A549 (cell line): ENCODE results near the gene VAMP4. TPM values are rescaled to one million over a fixed set of nuclear protein-coding genes. Genes with fewer than 3 reads are reported as not detected.

Source experiments
- ATAC-seq, 2 experiments: fragments of 200-7000 bp in 1 of 2; fragments of >200 bp in 1 of 2; cut with Nextera tagmentation in 1 of 2; cut with Tn5 transposase in 1 of 2; 3 replicates each; pipeline versions ENCODE4 v1.8.0 to v1.9.1; 2018 to 2020; ENCODE audit warnings: mild to moderate bottlenecking in 1 of 2, moderate library complexity in 1 of 2
- CTCF ChIA-PET: fragments of 300-600 bp; sonication (Branson Sonifier 250); formaldehyde crosslinking; extraction: SDS; loops from one replicate; lab custom pipeline; 2021; ENCODE audit warnings: antibody characterized with exemption, inconsistent platforms; lab: Yijun Ruan, JAX
- POLR2A ChIA-PET: fragments of 350-600 bp; formaldehyde crosslinking; extraction: SDS; loops from one replicate; lab custom pipeline; 2021; ENCODE audit warnings: antibody characterized with exemption, inconsistent platforms; lab: Yijun Ruan, JAX
- DNase-seq, 2 experiments: peaks; one replicate each; pipeline versions ENCODE4 v3.0.0 to v3.0.0-alpha.2; 2011 to 2016; ENCODE audit warnings: low read depth in 1 of 2, low spot score in 1 of 2
- FAIRE-seq: peaks from 2 replicates; lab custom pipeline; 2011; peaks lifted over from hg19 to GRCh38; lab: Jason Lieb, UNC
- H3K27ac ChIP-seq, 2 experiments: fragments of >200 bp; sonication (Bioruptor Twin); formaldehyde crosslinking; 3 replicates each; pipeline ENCODE4 v1.5.1; 2016 to 2017
- H3K4me1 ChIP-seq: fragments of >200 bp; sonication (Bioruptor Twin); formaldehyde crosslinking; 3 replicates; pipeline ENCODE4 v1.6.1; 2016
- H3K4me2 ChIP-seq: fragments of >200 bp; sonication (Bioruptor Twin); formaldehyde crosslinking; 3 replicates; pipeline ENCODE4 v1.6.1; 2016
- H3K4me3 ChIP-seq: fragments of >200 bp; sonication (Bioruptor Twin); formaldehyde crosslinking; 3 replicates; pipeline ENCODE4 v1.5.1; 2016
- H3K9me3 ChIP-seq: fragments of >200 bp; sonication (Bioruptor Twin); formaldehyde crosslinking; 3 replicates; pipeline ENCODE4 v1.6.1; 2016
- CBX2 ChIP-seq: fragments of 200-600 bp; sonication (generic); IDR thresholded peaks from 2 replicates; pipeline ENCODE4 v1.6.1; 2016; ENCODE audit warnings: low read depth, mild to moderate bottlenecking, borderline replicate concordance
- CEBPB ChIP-seq, 2 experiments: fragments of >200 bp in 1 of 2; sonication (Bioruptor Twin) in 1 of 2; formaldehyde crosslinking in 1 of 2; IDR thresholded peaks; 2 replicates each; pipeline ENCODE4 v1.6.1; 2012 to 2016
- E2F6 ChIP-seq: IDR thresholded peaks from 2 replicates; pipeline ENCODE4 v1.6.1; 2012; ENCODE audit warnings: low read depth, borderline replicate concordance
- EHF ChIP-seq: fragments of 250-450 bp; sonication (Bioruptor Pico); IDR thresholded peaks from 2 replicates; pipeline ENCODE4 v1.5.0; 2020; ENCODE audit warnings: mild to moderate bottlenecking
- HOXB5 ChIP-seq: fragments of 250-450 bp; sonication (Bioruptor Pico); IDR thresholded peaks from 2 replicates; pipeline ENCODE4 v1.5.0; 2020; ENCODE audit warnings: mild to moderate bottlenecking, moderate library complexity
- JUNB ChIP-seq: fragments of >200 bp; sonication (Bioruptor Twin); formaldehyde crosslinking; IDR thresholded peaks from 2 replicates; pipeline ENCODE4 v1.6.1; 2016
- KDM1A ChIP-seq: fragments of 200-600 bp; sonication (generic); IDR thresholded peaks from 2 replicates; pipeline ENCODE4 v1.6.1; 2016; ENCODE audit warnings: low read depth, mild to moderate bottlenecking
- KDM5A ChIP-seq: fragments of 200-600 bp; sonication (generic); IDR thresholded peaks from 2 replicates; pipeline ENCODE4 v1.6.1; 2016; ENCODE audit warnings: antibody characterized with exemption, mild to moderate bottlenecking
- MAFK ChIP-seq: fragments of 450-650 bp; IDR thresholded peaks from 2 replicates; pipeline ENCODE4 v1.6.1; 2014; ENCODE audit not compliant: partially characterized antibody
- MAX ChIP-seq: IDR thresholded peaks from 2 replicates; pipeline ENCODE4 v1.6.1; 2012
- MAZ ChIP-seq: fragments of 150-350 bp; IDR thresholded peaks from 2 replicates; pipeline ENCODE4 v1.6.1; 2014; ENCODE audit warnings: antibody characterized with exemption, low read depth, low read length, borderline replicate concordance
- NFE2L2 ChIP-seq: fragments of 150-350 bp; conservative IDR thresholded peaks from 2 replicates; pipeline ENCODE4 v1.6.1; 2014; ENCODE audit warnings: low read length
- POLR2AphosphoS2 ChIP-seq: conservative IDR thresholded peaks from 2 replicates; pipeline ENCODE4 v1.6.1; 2012; ENCODE audit warnings: low read length, improper control_type of control experiment, inconsistent platforms
- RAD21 ChIP-seq, 2 experiments: fragments of >200 bp in 1 of 2; sonication (Bioruptor Twin) in 1 of 2; formaldehyde crosslinking in 1 of 2; IDR thresholded peaks in 1 of 2; conservative IDR thresholded peaks in 1 of 2; 2 replicates in 1 of 2; 3 replicates in 1 of 2; pipeline ENCODE4 v1.6.1; 2012 to 2018; ENCODE audit warnings: inconsistent platforms in 1 of 2
- REST ChIP-seq: fragments of 200-600 bp; sonication (generic); IDR thresholded peaks from 2 replicates; pipeline ENCODE4 v1.6.1; 2016; ENCODE audit warnings: antibody characterized with exemption, mild to moderate bottlenecking, moderate library complexity
- SREBF2 ChIP-seq: fragments of 450-650 bp; IDR thresholded peaks from 2 replicates; pipeline ENCODE4 v1.6.1; 2014; ENCODE audit warnings: mild to moderate bottlenecking, moderate library complexity
- USF2 ChIP-seq: fragments of 450-650 bp; IDR thresholded peaks from 2 replicates; pipeline ENCODE4 v1.6.1; 2014; ENCODE audit warnings: antibody characterized with exemption
- ZSCAN20 ChIP-seq: fragments of 250-450 bp; sonication (Bioruptor Pico); IDR thresholded peaks from 2 replicates; pipeline ENCODE4 v1.8.0; 2022; ENCODE audit warnings: mild to moderate bottlenecking, moderate library complexity
- WGBS: methylation state at CpG from one replicate; pipeline ENCODE4 v1.1.6; 2017; ENCODE audit errors: missing lambda C conversion rate; 5-methylcytosine and 5-hydroxymethylcytosine counted together
- polyA plus RNA-seq, 4 experiments: library from polyadenylated mRNA; depleted of rRNA in 3 of 4; stranded (reverse); fragments of >200 nt; fragmentation: RNase III in 1 of 4; extraction: RNeasy Plus Mini Kit Qiagen cat#74134 plus additional on column Dnase treatment in 1 of 4; gene quantifications; 2 replicates in 3 of 4; 3 replicates in 1 of 4; pipeline ENCODE4 v1.2.3, GENCODE V29; 2011 to 2017
- TF ChIP-seq, protein P1 (sequence below): fragments of 150-350 bp; IDR thresholded peaks from 2 replicates; pipeline ENCODE4 v1.6.1; 2014; ENCODE audit warnings: low read depth, mild to moderate bottlenecking, low read length
- TF ChIP-seq, protein P2 (sequence below): fragments of 250-450 bp; sonication (Bioruptor Pico); IDR thresholded peaks from 2 replicates; pipeline ENCODE4 v1.5.0; 2020; ENCODE audit warnings: low read depth, mild to moderate bottlenecking, moderate library complexity

VAMP4 gene
- polyA plus RNA-seq, 2 of the 4 experiments (the other 2 are of a cell fraction) = 4.3 to 9.3 TPM

- H3K27ac ChIP-seq = peak overlapping the region; percentile 87 to 94
- TF ChIP-seq USF2 = no peak
- TF ChIP-seq KDM1A = no peak
- TF ChIP-seq CBX2 = no peak
- TF ChIP-seq MAX = no peak
- TF ChIP-seq KDM5A = no peak
- H3K9me3 ChIP-seq = no peaks in the 10 kb centered on the region
- no peak for FAIRE-seq
- WGBS = 6% methylated on average over 28 of the region's 28 CpGs
- ChIA-PET POLR2A (interaction anchor here (4.3 kb wide), 1 partner anchor 40 kb away, joined by 27 read pairs; the partner anchor contains the start of gene METTL13), CTCF (interaction anchor here (0.7 to 3.7 kb wide), 5 partner anchors 23 to 244 kb away, joined by 3 to 16 read pairs (median 3); no protein-coding TSS in a partner anchor)
- peaks cover 23% of the 10 kb centered on the region; the same call in 2 of the 3 replicates for H3K4me1 ChIP-seq
- H3K4me2 ChIP-seq = peak overlapping the region; percentile 72
- ATAC-seq = peak; percentile 42 to 56
- peak; percentile 24 to 25 for DNase-seq
- H3K4me3 ChIP-seq = peak overlapping the region; percentile 82
These were observed 636 bp downstream of the VAMP4 start for GRCh38 chr1:171740987-171741871.

GRCh38 chr1:171740356-171740863 lies 1.5 kb downstream of the VAMP4 start:
- WGBS = 89% methylated on average over 2 of the region's 2 CpGs
- peak overlapping the region; percentile 72 for H3K4me2 ChIP-seq
- no peak for ATAC-seq
- H3K27ac ChIP-seq = no peak overlapping the region
- TF ChIP-seq RAD21 (conservative IDR thresholded peaks at IDR 0.05 in 1 of 2, IDR thresholded peaks at IDR 0.05 in 1 of 2) (no peak), MAFK (peak; percentile 72)
- H3K4me1 ChIP-seq = peaks cover 23% of the 10 kb centered on the region; the same call in 2 of the 3 replicates
- ChIA-PET CTCF (interaction anchor here (0.9 to 3.7 kb wide), 2 partner anchors 22 to 95 kb away, joined by 3 to 16 read pairs; no protein-coding TSS in a partner anchor), POLR2A (interaction anchor here (4.3 kb wide), 1 partner anchor 41 kb away, joined by 27 read pairs; the partner anchor contains the start of gene METTL13)
- no peak for DNase-seq
- FAIRE-seq = no peak
- H3K9me3 ChIP-seq = no peaks in the 10 kb centered on the region
- no peak overlapping the region for H3K4me3 ChIP-seq

DNA sequence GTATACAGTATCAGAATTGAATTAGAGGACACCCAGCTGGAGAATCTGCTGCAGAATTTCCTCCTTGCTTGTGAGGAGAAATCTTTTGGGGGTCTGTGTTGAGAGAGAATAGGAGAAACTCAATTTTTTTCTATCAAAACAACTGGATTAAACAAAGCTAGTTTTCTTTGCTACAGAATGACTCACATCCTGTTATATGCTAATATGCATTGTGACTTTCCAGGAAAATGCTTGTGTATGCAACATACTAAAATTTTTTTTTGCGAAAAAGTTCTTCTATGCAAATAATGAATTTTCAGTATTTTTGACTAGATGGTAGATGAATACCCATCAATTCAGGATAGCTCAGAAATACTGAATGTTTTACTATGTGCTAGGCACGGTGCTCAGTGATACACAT lies 2.2 kb downstream of the VAMP4 start:
- Histone ChIP-seq H3K9me3 (no peaks in the 10 kb centered on the region), H3K4me3 (no peak overlapping the region), H3K4me2 (no peak overlapping the region; the same call in 2 of the 3 replicates), H3K27ac (no peak overlapping the region), H3K4me1 (peaks cover 23% of the 10 kb centered on the region; the same call in 2 of the 3 replicates)
- DNase-seq (no peak), FAIRE-seq (no peak), ATAC-seq (no peak)
- 77% methylated on average over 2 of the region's 2 CpGs for WGBS
- CTCF ChIA-PET = interaction anchor here (0.8 kb wide), 1 partner anchor 32 kb away, joined by 3 read pairs; no protein-coding TSS in a partner anchor
- TF ChIP-seq ZSCAN20 (CRISPR knock-in tag) = no peak
- no peak for TF ChIP-seq HOXB5 (CRISPR knock-in tag)
- TF ChIP-seq, protein P1, sequence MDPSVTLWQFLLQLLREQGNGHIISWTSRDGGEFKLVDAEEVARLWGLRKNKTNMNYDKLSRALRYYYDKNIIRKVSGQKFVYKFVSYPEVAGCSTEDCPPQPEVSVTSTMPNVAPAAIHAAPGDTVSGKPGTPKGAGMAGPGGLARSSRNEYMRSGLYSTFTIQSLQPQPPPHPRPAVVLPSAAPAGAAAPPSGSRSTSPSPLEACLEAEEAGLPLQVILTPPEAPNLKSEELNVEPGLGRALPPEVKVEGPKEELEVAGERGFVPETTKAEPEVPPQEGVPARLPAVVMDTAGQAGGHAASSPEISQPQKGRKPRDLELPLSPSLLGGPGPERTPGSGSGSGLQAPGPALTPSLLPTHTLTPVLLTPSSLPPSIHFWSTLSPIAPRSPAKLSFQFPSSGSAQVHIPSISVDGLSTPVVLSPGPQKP = no peak
- no peak for TF ChIP-seq KDM1A
- no peak for TF ChIP-seq REST
- TF ChIP-seq EHF (CRISPR knock-in tag) = no peak
- TF ChIP-seq JUNB = no peak
- TF ChIP-seq, protein P2, sequence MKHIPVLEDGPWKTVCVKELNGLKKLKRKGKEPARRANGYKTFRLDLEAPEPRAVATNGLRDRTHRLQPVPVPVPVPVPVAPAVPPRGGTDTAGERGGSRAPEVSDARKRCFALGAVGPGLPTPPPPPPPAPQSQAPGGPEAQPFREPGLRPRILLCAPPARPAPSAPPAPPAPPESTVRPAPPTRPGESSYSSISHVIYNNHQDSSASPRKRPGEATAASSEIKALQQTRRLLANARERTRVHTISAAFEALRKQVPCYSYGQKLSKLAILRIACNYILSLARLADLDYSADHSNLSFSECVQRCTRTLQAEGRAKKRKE (CRISPR knock-in tag) = no peak
- no peak for TF ChIP-seq NFE2L2
- TF ChIP-seq CEBPB (IDR thresholded peaks at IDR 0.05) = no peak
- no peak for TF ChIP-seq MAZ
- no peak for TF ChIP-seq E2F6
- TF ChIP-seq SREBF2 = no peak
- TF ChIP-seq POLR2AphosphoS2 = no peak
- POLR2A ChIA-PET = interaction anchor here (0.8 to 4.3 kb wide), 2 partner anchors 42 kb away, joined by 4 to 27 read pairs; partner anchors contain the start of gene METTL13
